Measurements from ENCODE around the gene MYH14. TPM values are rescaled to one million over a fixed set of nuclear protein-coding genes. Genes with fewer than 3 reads are reported as not detected.
"Not testable (repeated sequence)": the region's sequence is repeated elsewhere in the genome, so short reads cannot be mapped to it uniquely, and the experiment has no call there.

MYH14 gene
- polyA plus RNA-seq, 1 donor, result 53.2 TPM

- DNase-seq (ENCODE audit: low read depth), result no peak
Measured at GRCh38 chr19:50224986-50225747, 21.7 kb downstream of the MYH14 start.

- DNase-seq (ENCODE audit: low read depth), result no peak
Measured at GRCh38 chr19:50226536-50226935, 23.1 kb downstream of the MYH14 start.

GRCh38 chr19:50228153-50228552 lies 24.7 kb downstream of the MYH14 start:
- DNase-seq (ENCODE audit: low read depth), result not testable (repeated sequence)

GRCh38 chr19:50230379-50231351 lies 27.2 kb downstream of the MYH14 start:
- DNase-seq (ENCODE audit: low read depth), result no peak

GRCh38 chr19:50231417-50231816 lies 28.0 kb downstream of the MYH14 start:
- not testable (repeated sequence) for DNase-seq (ENCODE audit: low read depth)

- no peak for DNase-seq (ENCODE audit: low read depth)
Measured at GRCh38 chr19:50231821-50232220, 28.4 kb downstream of the MYH14 start.

- no peak for DNase-seq (ENCODE audit: low read depth)
Measured at GRCh38 chr19:50232600-50232999, 29.2 kb downstream of the MYH14 start.

GRCh38 chr19:50233308-50233910 lies 30.0 kb downstream of the MYH14 start:
- no peak for DNase-seq (ENCODE audit: low read depth)

- DNase-seq (ENCODE audit: low read depth), result not testable (repeated sequence)
Measured at GRCh38 chr19:50237493-50237892, 34.1 kb downstream of the MYH14 start.

GRCh38 chr19:50238043-50238442 lies 34.6 kb downstream of the MYH14 start:
- DNase-seq (ENCODE audit: low read depth), result no peak

GRCh38 chr19:50239921-50240590 lies 36.6 kb downstream of the MYH14 start:
- peak; percentile 1 for DNase-seq (ENCODE audit: low read depth)

GRCh38 chr19:50242581-50242980 lies 39.2 kb downstream of the MYH14 start:
- no peak for DNase-seq (ENCODE audit: low read depth)

GRCh38 chr19:50244695-50245094 lies 41.3 kb downstream of the MYH14 start:
- DNase-seq (ENCODE audit: low read depth), result no peak

- DNase-seq (ENCODE audit: low read depth), result no peak
Measured at GRCh38 chr19:50248413-50248812, 45.0 kb downstream of the MYH14 start.

- no peak for DNase-seq (ENCODE audit: low read depth)
Measured at GRCh38 chr19:50248826-50249225, 45.4 kb downstream of the MYH14 start.

GRCh38 chr19:50249636-50250035 lies 46.2 kb downstream of the MYH14 start:
- no peak for DNase-seq (ENCODE audit: low read depth)

- no peak for DNase-seq (ENCODE audit: low read depth)
Measured at GRCh38 chr19:50250450-50251136, 47.2 kb downstream of the MYH14 start.

GRCh38 chr19:50252111-50252886 lies 48.9 kb downstream of the MYH14 start:
- no peak for DNase-seq (ENCODE audit: low read depth)

- DNase-seq (ENCODE audit: low read depth), result no peak
Measured at GRCh38 chr19:50252887-50253268, 49.5 kb downstream of the MYH14 start.

- DNase-seq (ENCODE audit: low read depth), result no peak
Measured at GRCh38 chr19:50255115-50255514, 51.7 kb downstream of the MYH14 start.
